Common myeloid progenitor, CD34-positive (primary cell): ENCODE measurements around the gene ROR1.
A peak's percentile ranks its signal among the peaks of the same experiment; 100 is the strongest.

Source experiments
- CTCF ChIA-PET: fragments of 350-600 bp; sonication (Branson Sonifier 250); formaldehyde crosslinking; loops from one replicate; lab custom pipeline; 2021; ENCODE audit warnings: antibody characterized with exemption; lab: Charles Lee
- POLR2A ChIA-PET: fragments of 350-600 bp; sonication (Branson Sonifier 250); formaldehyde crosslinking; loops from one replicate; lab custom pipeline; 2021; ENCODE audit warnings: antibody characterized with exemption; lab: Charles Lee
- DNase-seq, 3 donors: peaks; one replicate each; pipeline versions ENCODE4 v3.0.0 to v3.0.0-alpha.2; 2013
- H3K27ac ChIP-seq, 2 experiments: 1 replicate in 1 of 2; 2 replicates in 1 of 2; pipeline ENCODE4 v1.7.0; 2013; ENCODE audit warnings: inconsistent platforms in 2 of 2, low read length in 2 of 2, mild to moderate bottlenecking in 2 of 2, low read depth in 1 of 2, moderate library complexity in 1 of 2; ENCODE audit not compliant: severe bottlenecking in 2 of 2, insufficient read depth in 1 of 2, poor library complexity in 1 of 2
- H3K27me3 ChIP-seq, 5 experiments: replicated peaks in 2 of 5; 1 replicate in 3 of 5; 2 replicates in 2 of 5; pipeline versions ENCODE4 v1.6.1 to v1.7.0; 2013; ENCODE audit warnings: low read length in 4 of 5, mild to moderate bottlenecking in 2 of 5, moderate library complexity in 2 of 5, inconsistent platforms in 1 of 5; ENCODE audit not compliant: insufficient read depth in 5 of 5, control insufficient read depth in 4 of 5
- H3K36me3 ChIP-seq, 4 experiments: 1 replicate in 2 of 4; 2 replicates in 2 of 4; pipeline versions ENCODE4 v1.6.1 to v1.7.0; 2013; ENCODE audit warnings: low read length in 3 of 4, control low read depth in 1 of 4, mild to moderate bottlenecking in 1 of 4; ENCODE audit not compliant: control insufficient read depth in 4 of 4, insufficient read depth in 4 of 4
- H3K4me1 ChIP-seq, 4 experiments: 1 replicate in 3 of 4; 2 replicates in 1 of 4; pipeline versions ENCODE4 v1.6.1 to v1.7.1; 2013; ENCODE audit warnings: low read length in 3 of 4, mild to moderate bottlenecking in 3 of 4, control low read depth in 1 of 4, inconsistent platforms in 1 of 4, moderate library complexity in 1 of 4; ENCODE audit not compliant: control insufficient read depth in 4 of 4, insufficient read depth in 4 of 4; ENCODE audit errors: control extremely low read depth in 1 of 4
- H3K4me3 ChIP-seq, 7 experiments: 1 replicate in 4 of 7; 2 replicates in 3 of 7; pipeline versions ENCODE4 v1.5.1 to v1.7.0; 2013; ENCODE audit warnings: mild to moderate bottlenecking in 7 of 7, low read length in 6 of 7, moderate library complexity in 6 of 7, inconsistent platforms in 2 of 7, low read depth in 2 of 7, control low read depth in 1 of 7; ENCODE audit not compliant: insufficient read depth in 4 of 7, control insufficient read depth in 1 of 7; ENCODE audit errors: extremely low read depth in 1 of 7
- H3K9me3 ChIP-seq, 5 experiments: 1 replicate in 4 of 5; 2 replicates in 1 of 5; pipeline versions ENCODE4 v1.6.1 to v1.7.1; 2013; ENCODE audit warnings: low read length in 4 of 5, mild to moderate bottlenecking in 2 of 5, inconsistent platforms in 1 of 5, low read depth in 1 of 5, moderate library complexity in 1 of 5; ENCODE audit not compliant: control insufficient read depth in 4 of 5, insufficient read depth in 2 of 5; ENCODE audit errors: control extremely low read depth in 1 of 5
- WGBS: methylation state at CpG from one replicate; pipeline ENCODE4 v1.1.5; 2013; ENCODE audit not compliant: insufficient coverage; 5-methylcytosine and 5-hydroxymethylcytosine counted together

Gene ROR1

DNA sequence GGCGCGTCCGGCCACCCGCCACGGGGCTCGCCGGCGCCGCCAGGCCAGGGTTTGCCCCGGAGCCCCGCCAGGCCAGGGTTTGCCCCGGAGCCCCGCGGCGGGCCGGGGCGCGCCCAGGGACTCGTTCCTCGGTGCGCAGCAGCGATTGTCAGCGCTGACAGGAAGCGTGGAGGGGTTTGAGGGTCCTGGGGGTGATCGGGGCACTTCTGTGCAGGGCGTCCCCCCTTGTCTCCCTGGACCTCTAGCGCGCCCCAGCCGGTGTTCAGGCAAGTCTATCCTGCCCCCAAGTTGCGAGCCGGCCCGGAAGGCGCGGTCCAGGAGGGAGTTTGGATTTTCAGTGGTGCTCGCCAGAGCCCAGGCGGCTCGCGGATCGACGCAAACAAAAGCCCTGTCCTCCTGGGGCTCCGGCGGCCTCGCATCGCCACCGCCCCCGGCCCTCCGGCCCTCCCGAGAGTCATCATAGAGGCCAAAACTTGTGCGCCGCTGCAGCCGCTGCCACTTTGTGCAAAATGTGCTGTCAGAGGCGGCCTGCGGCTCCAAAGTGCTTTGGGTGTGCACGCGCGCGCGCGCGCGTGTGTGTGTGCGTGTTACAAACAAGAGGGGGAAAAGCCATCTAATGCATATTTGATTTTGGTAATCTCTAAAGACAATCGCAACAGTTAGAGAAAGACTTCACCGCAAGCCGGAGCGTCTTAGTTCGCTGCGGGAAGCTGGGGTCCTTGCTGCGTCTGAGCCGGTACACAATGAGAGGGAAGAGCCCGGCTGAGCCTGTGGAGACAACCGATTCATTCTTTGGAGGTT lies 1.0 kb downstream of the ROR1 start:
- ChIA-PET CTCF (no interaction called here), POLR2A (no interaction called here)
- peak overlapping the region; percentile 11 to 79 (median 62) for H3K4me3 ChIP-seq
- under 1% methylated on average over 45 of the region's 72 CpGs for WGBS
- no peak overlapping the region for H3K27ac ChIP-seq
- peaks cover 5 to 18% (median 18%) of the 10 kb centered on the region in 4 experiments for H3K4me1 ChIP-seq
- H3K36me3 ChIP-seq, result no peaks in the 10 kb centered on the region
- no peaks in the 10 kb centered on the region for H3K9me3 ChIP-seq
- DNase-seq, result peak; percentile 14 to 67 (median 58)
- peaks cover 10 to 61% (median 23%) of the 10 kb centered on the region in 5 experiments for H3K27me3 ChIP-seq

DNA sequence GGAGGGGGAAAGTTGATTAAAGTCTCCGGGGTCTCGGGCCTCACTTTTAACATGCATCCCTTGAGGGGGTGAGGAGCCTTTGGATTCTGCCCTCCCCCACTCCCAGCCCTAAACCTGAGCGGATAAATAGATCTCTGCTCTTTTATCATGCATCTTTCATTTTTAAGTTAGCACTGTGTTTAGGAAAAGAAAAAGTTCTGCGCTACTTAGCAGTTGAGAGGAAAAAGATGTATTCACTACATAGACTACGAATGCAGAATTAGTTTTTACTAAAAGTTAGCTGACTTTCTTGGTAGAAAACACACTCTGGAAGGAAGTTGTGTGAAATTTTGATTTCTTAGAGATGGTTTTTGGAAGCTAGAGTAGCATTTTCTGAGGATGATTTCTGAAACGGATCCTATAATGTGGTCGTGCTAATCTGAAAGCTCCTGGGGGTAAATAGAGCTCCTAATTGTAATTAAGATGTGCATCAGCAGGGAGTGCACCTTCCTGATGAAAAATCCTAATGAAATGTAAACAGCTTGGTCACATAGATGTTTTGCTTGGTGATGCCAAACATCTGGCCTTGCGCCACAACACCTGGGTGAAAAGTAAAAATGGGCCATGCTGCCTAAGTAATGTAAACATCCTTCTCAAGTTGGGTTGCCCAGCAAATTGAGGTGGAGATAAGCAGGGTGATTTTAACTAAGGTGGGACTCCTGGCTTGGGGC lies 1.8 kb downstream of the ROR1 start:
- no peak overlapping the region for H3K27ac ChIP-seq
- peaks cover 5 to 18% (median 18%) of the 10 kb centered on the region in 4 experiments for H3K4me1 ChIP-seq
- H3K36me3 ChIP-seq, result no peaks in the 10 kb centered on the region
- DNase-seq, result no peak
- WGBS, result 79% methylated on average over 4 of the region's 8 CpGs
- peak overlapping the region in 4 of 7 experiments; percentile 62 to 79 (median 74) for H3K4me3 ChIP-seq
- H3K27me3 ChIP-seq, result peaks cover 10 to 65% (median 24%) of the 10 kb centered on the region in 5 experiments
- CTCF ChIA-PET, result interaction anchor here (1.6 kb wide), 1 partner anchor 362 kb away, joined by 4 read pairs; no protein-coding TSS in a partner anchor
- H3K9me3 ChIP-seq, result no peaks in the 10 kb centered on the region
- POLR2A ChIA-PET, result no interaction called here

- Histone ChIP-seq H3K27ac (no peak overlapping the region), H3K9me3 (no peaks in the 10 kb centered on the region), H3K4me3 (no peak overlapping the region), H3K27me3 (peaks cover 10 to 54% (median 26%) of the 10 kb centered on the region in 5 experiments), H3K36me3 (no peaks in the 10 kb centered on the region), H3K4me1 (peaks cover 5 to 18% (median 18%) of the 10 kb centered on the region in 4 experiments)
- ChIA-PET CTCF (interaction anchor here (0.6 to 1.0 kb wide), 2 partner anchors 16 to 282 kb away, joined by 3 read pairs; no protein-coding TSS in a partner anchor), POLR2A (no interaction called here)
- no peak for DNase-seq
- whole genome bisulfite sequencing, result 100% methylated on average over 1 of the region's 2 CpGs
These were observed 3.5 kb downstream of the ROR1 start for GRCh38 chr1:63777286-63777685.

DNA sequence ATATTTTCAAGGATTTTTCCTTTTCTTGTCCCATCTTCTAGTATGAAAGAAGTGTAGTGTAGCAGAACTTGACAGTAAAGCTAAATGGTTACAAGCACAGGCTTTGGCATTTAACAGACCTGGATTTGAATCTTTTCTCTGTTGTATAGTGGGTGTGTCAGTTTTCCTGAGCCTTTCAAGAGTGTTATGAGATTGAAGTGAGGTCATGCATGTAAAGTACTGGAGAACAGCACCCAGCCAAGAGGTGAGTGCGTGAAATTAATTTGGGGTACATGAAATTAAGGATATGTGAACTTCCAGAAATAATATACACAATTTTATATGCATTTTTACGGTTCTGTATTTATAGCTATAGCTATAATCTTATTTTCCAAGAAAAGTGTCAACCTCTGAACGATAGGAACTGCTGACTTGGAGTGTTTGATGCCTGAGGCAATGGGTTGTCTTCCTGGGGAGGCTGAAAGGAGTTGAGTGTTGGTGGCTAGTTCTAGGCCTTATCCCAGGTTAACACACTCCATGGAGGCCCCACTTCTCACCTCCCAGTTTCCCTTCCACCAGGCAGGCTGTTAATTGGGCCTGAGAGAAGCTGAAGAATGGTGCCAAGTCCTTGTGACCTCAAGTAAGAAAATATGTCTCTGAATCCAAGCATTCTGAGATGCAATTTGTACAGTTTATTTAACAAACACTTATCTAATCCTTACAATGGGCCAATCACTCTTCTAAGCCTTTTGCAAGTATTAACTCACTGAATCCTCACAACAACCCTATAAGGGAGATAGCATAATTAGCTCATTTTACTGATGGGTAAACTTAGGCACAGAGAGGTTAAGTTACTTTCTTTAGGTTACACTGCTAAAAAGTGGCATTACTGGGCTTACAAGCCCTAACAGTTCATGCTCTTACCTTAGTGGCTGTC lies 4.4 kb downstream of the ROR1 start:
- no peaks in the 10 kb centered on the region for H3K9me3 ChIP-seq
- peaks cover 3 to 18% (median 18%) of the 10 kb centered on the region in 4 experiments for H3K4me1 ChIP-seq
- POLR2A ChIA-PET, result no interaction called here
- no CpG with 5 or more reads among the region's 3 CpGs for WGBS
- no peaks in the 10 kb centered on the region for H3K36me3 ChIP-seq
- CTCF ChIA-PET, result interaction anchor here (0.8 to 1.4 kb wide), 2 partner anchors 14 to 29 kb away, joined by 3 read pairs; no protein-coding TSS in a partner anchor
- DNase-seq, result no peak
- H3K27ac ChIP-seq, result no peak overlapping the region
- no peak overlapping the region for H3K4me3 ChIP-seq
- H3K27me3 ChIP-seq, result peaks cover 5 to 45% (median 26%) of the 10 kb centered on the region in 5 experiments

GRCh38 chr1:63779338-63780211 lies 5.8 kb downstream of the ROR1 start:
- Histone ChIP-seq H3K36me3 (no peaks in the 10 kb centered on the region), H3K4me1 (peaks cover 0 to 9% (median 7%) of the 10 kb centered on the region in 4 experiments), H3K4me3 (no peak overlapping the region), H3K27ac (no peak overlapping the region), H3K9me3 (no peaks in the 10 kb centered on the region), H3K27me3 (peaks cover 3 to 36% (median 25%) of the 10 kb centered on the region in 5 experiments)
- WGBS, result 100% methylated on average over 3 of the region's 7 CpGs
- no peak for DNase-seq
- CTCF ChIA-PET, result interaction anchor here (1.1 to 1.4 kb wide), 2 partner anchors 15 to 143 kb away, joined by 3 read pairs; no protein-coding TSS in a partner anchor
- POLR2A ChIA-PET, result interaction anchor here (0.5 kb wide), 1 partner anchor 184 kb away, joined by 4 read pairs; no protein-coding TSS in a partner anchor

GRCh38 chr1:63780565-63780964 lies 6.7 kb downstream of the ROR1 start:
- whole genome bisulfite sequencing, result 97% methylated on average over 3 of the region's 3 CpGs
- ChIA-PET POLR2A (interaction anchor here (0.5 kb wide), 1 partner anchor 183 kb away, joined by 4 read pairs; no protein-coding TSS in a partner anchor), CTCF (no interaction called here)
- H3K4me1 ChIP-seq, result no peaks in the 10 kb centered on the region
- DNase-seq, result no peak
- H3K27me3 ChIP-seq, result peaks cover under 1 to 26% (median 18%) of the 10 kb centered on the region in 5 experiments
- no peak overlapping the region for H3K27ac ChIP-seq
- no peak overlapping the region for H3K4me3 ChIP-seq
- no peaks in the 10 kb centered on the region for H3K36me3 ChIP-seq
- H3K9me3 ChIP-seq, result no peaks in the 10 kb centered on the region
